Neural crest cell (in vitro differentiated cells): ENCODE measurements around the gene NVL. TPM values are rescaled to one million over a fixed set of nuclear protein-coding genes. Genes with fewer than 3 reads are reported as not detected.
A peak's percentile ranks its signal among the peaks of the same experiment; 100 is the strongest.
"Not testable (repeated sequence)": the region's sequence is repeated elsewhere in the genome, so short reads cannot be mapped to it uniquely, and the experiment has no call there.

Source experiments
- DNase-seq: peaks from one replicate; pipeline ENCODE4 v3.0.0; 2021; ENCODE audit warnings: low read depth, mixed read lengths, low spot score
- H3K27ac Mint-ChIP-seq: one replicate; pipeline ENCODE4 v1.8.0; 2021; ENCODE audit warnings: mild to moderate bottlenecking, mixed read lengths; ENCODE audit not compliant: unreplicated experiment
- H3K27me3 Mint-ChIP-seq: 2 replicates; pipeline ENCODE4 v1.8.0; 2021; ENCODE audit warnings: low read depth, mild to moderate bottlenecking, mixed read lengths
- H3K36me3 Mint-ChIP-seq: 2 replicates; pipeline ENCODE4 v1.8.0; 2021; ENCODE audit warnings: low read depth, mild to moderate bottlenecking, mixed read lengths
- H3K4me1 Mint-ChIP-seq: 2 replicates; pipeline ENCODE4 v1.8.0; 2021; ENCODE audit warnings: mixed read lengths
- H3K4me3 Mint-ChIP-seq: one replicate; pipeline ENCODE4 v1.8.0; 2021; ENCODE audit warnings: mild to moderate bottlenecking, mixed read lengths
- H3K9me3 Mint-ChIP-seq: 2 replicates; pipeline ENCODE4 v1.8.0; 2021; ENCODE audit warnings: mixed read lengths
- CTCF ChIP-seq: fragments of 200-600 bp; sonication (generic); conservative IDR thresholded peaks from 2 replicates; pipeline ENCODE4 v1.5.0; 2021; ENCODE audit warnings: antibody characterized with exemption, mild to moderate bottlenecking
- total RNA-seq: library from RNA; stranded (reverse); gene quantifications from 2 replicates; pipeline ENCODE4 v1.2.1, GENCODE V29; 2021

The NVL gene
- total RNA-seq, 1 donor from 2014 or later, result 51.2 TPM

- H3K9me3 Mint-ChIP-seq, result no peaks in the 10 kb centered on the region
Observed at GRCh38 chr1:224213438-224214119, 116.4 kb downstream of the NVL start.

DNA sequence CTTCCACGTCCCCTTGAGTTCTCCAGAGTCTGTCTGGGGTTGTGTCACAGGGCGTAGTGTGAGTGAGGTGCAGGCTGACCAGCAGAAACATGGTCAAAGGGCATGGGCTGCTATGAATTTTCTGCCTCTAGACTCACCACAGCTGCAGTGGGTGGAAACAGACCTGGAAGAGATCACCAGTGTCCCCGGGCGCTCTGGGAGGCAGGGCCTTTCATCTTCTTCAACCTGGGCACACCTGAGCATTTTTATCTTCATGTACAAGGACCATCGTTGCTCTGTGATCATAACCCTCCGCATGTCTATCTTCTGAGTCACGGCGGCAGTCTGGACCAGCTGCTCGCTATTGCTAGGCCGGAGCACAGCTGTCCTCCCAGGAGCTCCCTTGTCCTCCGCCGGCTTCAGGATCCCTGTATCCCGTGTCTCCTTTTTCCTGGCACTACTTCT, 117.3 kb downstream of the NVL start:
- no peaks in the 10 kb centered on the region for H3K27me3 Mint-ChIP-seq
- no peaks in the 10 kb centered on the region for H3K9me3 Mint-ChIP-seq
- TF ChIP-seq CTCF, result no peak
- H3K4me1 Mint-ChIP-seq, result no peaks in the 10 kb centered on the region
- H3K36me3 Mint-ChIP-seq, result no peaks in the 10 kb centered on the region
- no peak for DNase-seq
- H3K4me3 Mint-ChIP-seq, result no peak overlapping the region
- no peak overlapping the region for H3K27ac Mint-ChIP-seq

More at GRCh38 chr1:224213438-224214119, 116.4 kb downstream of the NVL start:
- no peak overlapping the region for H3K4me3 Mint-ChIP-seq
- no peaks in the 10 kb centered on the region for H3K36me3 Mint-ChIP-seq
- TF ChIP-seq CTCF, result no peak
- peaks cover 3% of the 10 kb centered on the region for H3K4me1 Mint-ChIP-seq
- H3K27me3 Mint-ChIP-seq, result no peaks in the 10 kb centered on the region
- no peak for DNase-seq
- H3K27ac Mint-ChIP-seq, result no peak overlapping the region

DNA sequence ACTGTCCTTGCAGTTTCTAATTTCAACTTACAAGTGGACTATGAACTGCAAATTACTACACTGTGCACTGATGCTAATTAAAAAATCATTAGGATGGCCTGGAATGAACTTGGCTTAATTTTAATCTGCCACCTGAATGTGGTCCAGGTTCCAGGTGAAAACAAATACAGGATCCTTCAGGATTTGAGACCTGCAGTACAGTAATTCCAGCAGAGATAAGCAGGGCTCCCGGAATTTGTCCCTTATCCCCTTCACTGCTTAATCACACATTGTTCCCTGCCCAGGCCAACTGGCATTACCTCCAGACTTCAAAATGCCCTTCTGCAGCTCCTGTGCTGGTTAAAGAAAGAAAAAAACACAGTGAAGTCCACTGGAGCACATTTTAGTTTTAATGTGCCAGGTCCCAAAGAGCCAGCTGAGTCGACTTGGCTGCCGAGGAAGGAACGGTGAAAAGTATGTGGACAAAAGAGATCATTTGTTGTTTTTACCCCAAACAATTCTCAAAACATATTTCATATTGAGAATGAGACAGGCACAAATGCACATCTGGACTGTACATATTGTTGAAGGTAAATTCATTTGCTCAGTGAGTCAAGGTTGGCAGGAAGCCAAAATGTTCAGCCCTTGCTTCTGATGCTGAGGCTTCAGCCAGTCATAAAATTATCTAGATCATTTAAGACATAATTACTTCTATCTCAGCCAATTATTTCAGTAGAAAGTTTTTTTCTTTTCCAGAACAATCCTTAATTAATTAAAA, 118.6 kb downstream of the NVL start:
- no peak for TF ChIP-seq CTCF
- no peak for DNase-seq
- H3K27ac Mint-ChIP-seq, result no peak overlapping the region
- no peaks in the 10 kb centered on the region for H3K36me3 Mint-ChIP-seq
- no peaks in the 10 kb centered on the region for H3K9me3 Mint-ChIP-seq
- no peaks in the 10 kb centered on the region for H3K4me1 Mint-ChIP-seq
- H3K27me3 Mint-ChIP-seq, result no peaks in the 10 kb centered on the region
- no peak overlapping the region for H3K4me3 Mint-ChIP-seq

DNA sequence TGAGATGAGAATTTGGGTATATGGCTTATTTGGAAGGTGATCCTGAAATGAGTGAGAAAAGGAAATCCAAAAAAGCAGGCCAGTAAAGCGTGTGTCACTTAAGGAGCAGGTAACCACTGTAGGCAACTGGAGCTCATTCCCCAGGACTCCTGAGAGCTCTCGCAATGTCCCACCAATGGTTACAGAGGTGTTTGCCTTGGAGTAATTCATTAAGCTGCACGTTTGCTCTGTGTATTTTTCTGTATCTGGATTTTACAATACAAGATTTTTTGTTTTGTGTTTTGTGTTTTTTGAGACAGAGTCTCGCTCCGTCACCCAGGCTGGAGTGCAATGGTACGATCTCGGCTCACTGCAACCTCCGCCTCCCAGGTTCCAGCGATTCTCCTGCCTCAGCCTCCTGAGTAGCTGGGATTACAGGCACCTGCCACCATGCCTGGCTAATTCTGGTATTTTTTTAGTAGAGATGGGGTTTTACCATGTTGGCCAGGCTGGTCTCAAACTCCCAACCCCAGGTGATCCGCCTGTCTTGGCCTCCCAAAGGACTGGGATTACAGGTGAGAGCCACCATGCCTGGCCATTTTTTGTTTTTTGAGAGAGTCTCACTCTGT, 123.9 kb downstream of the NVL start:
- not testable (repeated sequence) for H3K27ac Mint-ChIP-seq, H3K4me1 Mint-ChIP-seq, H3K36me3 Mint-ChIP-seq, DNase-seq, H3K4me3 Mint-ChIP-seq, H3K9me3 Mint-ChIP-seq, H3K27me3 Mint-ChIP-seq

DNA sequence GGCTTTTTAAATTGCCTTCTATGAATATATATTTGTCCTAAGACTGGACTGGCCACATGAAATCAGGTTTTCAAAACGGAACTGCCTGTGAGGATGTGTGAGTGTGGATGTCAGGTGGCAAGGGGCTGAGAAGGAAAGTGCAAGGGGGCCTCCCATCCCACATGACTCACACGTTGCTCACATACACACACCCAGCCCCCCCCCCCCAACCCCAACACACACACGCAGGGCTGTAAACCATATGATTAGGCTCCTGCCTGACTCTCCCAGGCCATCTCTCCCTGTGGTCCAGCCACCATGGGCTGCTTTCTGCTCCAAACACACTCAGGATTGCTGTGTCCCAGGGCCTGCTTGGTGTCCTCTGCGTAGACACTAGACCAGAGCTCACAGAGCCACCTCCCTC, 124.5 kb downstream of the NVL start:
- DNase-seq, result no peak
- no peaks in the 10 kb centered on the region for H3K27me3 Mint-ChIP-seq
- H3K27ac Mint-ChIP-seq, result peak overlapping the region; percentile 57
- H3K4me1 Mint-ChIP-seq, result peaks cover 3% of the 10 kb centered on the region
- TF ChIP-seq CTCF, result no peak
- H3K36me3 Mint-ChIP-seq, result no peaks in the 10 kb centered on the region
- H3K9me3 Mint-ChIP-seq, result no peaks in the 10 kb centered on the region
- no peak overlapping the region for H3K4me3 Mint-ChIP-seq
